Measurements from ENCODE around the gene KRTAP10-2.

GRCh38 chr21:44516828-44517174, 34.5 kb downstream of the KRTAP10-2 start:
- TF ChIP-seq GATA2 (IDR thresholded peaks at IDR 0.05; ENCODE audit: low read depth, low read length) (no peak), GATA3 (IDR thresholded peaks at IDR 0.05; ENCODE audit: low read depth, low read length) (no peak)

Measured in SH-SY5Y (cell line).